NB4 (cell line): ENCODE measurements around the gene LHX1.

ENCODE experiments used
- POLR2A ChIP-seq: IDR thresholded peaks from 2 replicates; pipeline ENCODE4 v1.6.1; 2011; ENCODE audit warnings: mild to moderate bottlenecking; ENCODE audit not compliant: insufficient read length; ENCODE audit errors: extremely low read depth
- TF ChIP-seq, protein P1 (sequence below): IDR thresholded peaks from one replicate; pipeline ENCODE4 v1.5.1; 2012; ENCODE audit warnings: low read depth, low read length

DNA sequence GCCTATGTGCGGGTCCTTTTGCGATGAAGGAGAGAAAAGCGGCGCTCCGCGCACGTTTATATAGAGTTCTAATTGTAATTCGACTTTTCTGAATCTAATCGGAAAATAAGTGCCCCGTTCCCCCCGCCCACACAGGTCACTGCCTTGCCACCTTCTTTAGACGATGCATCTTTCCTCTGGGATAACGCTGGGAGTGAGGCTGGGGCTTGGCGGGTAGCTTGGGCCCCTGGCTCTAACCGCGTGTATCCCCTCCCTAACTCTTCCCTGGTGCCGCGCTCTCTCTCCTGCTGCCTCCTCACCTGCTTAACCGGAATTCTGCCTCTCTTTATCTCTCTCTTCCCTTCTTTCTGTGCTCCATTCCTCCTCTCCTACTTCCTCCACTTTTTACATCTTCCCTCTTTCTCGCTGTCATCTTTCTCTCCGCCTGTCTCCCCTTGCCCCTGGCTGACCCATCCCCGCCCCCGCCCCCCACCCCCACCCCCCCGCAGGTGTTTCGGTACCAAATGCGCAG, 2.6 kb downstream of the LHX1 start:
- TF ChIP-seq, protein P1, sequence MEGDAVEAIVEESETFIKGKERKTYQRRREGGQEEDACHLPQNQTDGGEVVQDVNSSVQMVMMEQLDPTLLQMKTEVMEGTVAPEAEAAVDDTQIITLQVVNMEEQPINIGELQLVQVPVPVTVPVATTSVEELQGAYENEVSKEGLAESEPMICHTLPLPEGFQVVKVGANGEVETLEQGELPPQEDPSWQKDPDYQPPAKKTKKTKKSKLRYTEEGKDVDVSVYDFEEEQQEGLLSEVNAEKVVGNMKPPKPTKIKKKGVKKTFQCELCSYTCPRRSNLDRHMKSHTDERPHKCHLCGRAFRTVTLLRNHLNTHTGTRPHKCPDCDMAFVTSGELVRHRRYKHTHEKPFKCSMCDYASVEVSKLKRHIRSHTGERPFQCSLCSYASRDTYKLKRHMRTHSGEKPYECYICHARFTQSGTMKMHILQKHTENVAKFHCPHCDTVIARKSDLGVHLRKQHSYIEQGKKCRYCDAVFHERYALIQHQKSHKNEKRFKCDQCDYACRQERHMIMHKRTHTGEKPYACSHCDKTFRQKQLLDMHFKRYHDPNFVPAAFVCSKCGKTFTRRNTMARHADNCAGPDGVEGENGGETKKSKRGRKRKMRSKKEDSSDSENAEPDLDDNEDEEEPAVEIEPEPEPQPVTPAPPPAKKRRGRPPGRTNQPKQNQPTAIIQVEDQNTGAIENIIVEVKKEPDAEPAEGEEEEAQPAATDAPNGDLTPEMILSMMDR: no peak
- TF ChIP-seq POLR2A: no peak
